ENCODE data around the gene GNAO1.
A peak's percentile ranks its signal among the peaks of the same experiment; 100 is the strongest.

GNAO1 gene

GRCh38 chr16:56275801-56276200 lies 84.5 kb downstream of the GNAO1 start:
- no peak overlapping the region for H3K4me3 Mint-ChIP-seq
- peaks cover 5% of the 10 kb centered on the region for H3K27me3 Mint-ChIP-seq
- H3K4me1 Mint-ChIP-seq = peaks cover 17% of the 10 kb centered on the region
- H3K27ac Mint-ChIP-seq = no peak overlapping the region
- no peaks in the 10 kb centered on the region for H3K36me3 Mint-ChIP-seq
- H3K9me3 Mint-ChIP-seq = no peaks in the 10 kb centered on the region

GRCh38 chr16:56277075-56277474 lies 85.8 kb downstream of the GNAO1 start:
- H3K9me3 Mint-ChIP-seq = no peaks in the 10 kb centered on the region
- peaks cover 5% of the 10 kb centered on the region for H3K27me3 Mint-ChIP-seq
- no peaks in the 10 kb centered on the region for H3K36me3 Mint-ChIP-seq
- peaks cover 17% of the 10 kb centered on the region for H3K4me1 Mint-ChIP-seq
- no peak overlapping the region for H3K4me3 Mint-ChIP-seq
- H3K27ac Mint-ChIP-seq = peak overlapping the region; percentile 7

GRCh38 chr16:56278196-56278855 lies 87.0 kb downstream of the GNAO1 start:
- Mint-ChIP-seq H3K4me1 (peaks cover 17% of the 10 kb centered on the region), H3K27me3 (peaks cover 5% of the 10 kb centered on the region), H3K9me3 (no peaks in the 10 kb centered on the region), H3K4me3 (no peak overlapping the region), H3K36me3 (no peaks in the 10 kb centered on the region), H3K27ac (no peak overlapping the region)

GRCh38 chr16:56279132-56279531 lies 87.8 kb downstream of the GNAO1 start:
- no peak overlapping the region for H3K4me3 Mint-ChIP-seq
- H3K36me3 Mint-ChIP-seq = no peaks in the 10 kb centered on the region
- H3K9me3 Mint-ChIP-seq = no peaks in the 10 kb centered on the region
- H3K27ac Mint-ChIP-seq = no peak overlapping the region
- H3K4me1 Mint-ChIP-seq = peaks cover 17% of the 10 kb centered on the region
- peaks cover 5% of the 10 kb centered on the region for H3K27me3 Mint-ChIP-seq

- H3K9me3 Mint-ChIP-seq = no peaks in the 10 kb centered on the region
- peaks cover 4% of the 10 kb centered on the region for H3K27me3 Mint-ChIP-seq
- H3K4me3 Mint-ChIP-seq = no peak overlapping the region
- H3K36me3 Mint-ChIP-seq = no peaks in the 10 kb centered on the region
- H3K4me1 Mint-ChIP-seq = peaks cover 17% of the 10 kb centered on the region
- peak overlapping the region; percentile 14 for H3K27ac Mint-ChIP-seq
Measured at GRCh38 chr16:56279914-56280313, 88.6 kb downstream of the GNAO1 start.

- Mint-ChIP-seq H3K4me1 (peaks cover 17% of the 10 kb centered on the region), H3K36me3 (no peaks in the 10 kb centered on the region), H3K27me3 (no peaks in the 10 kb centered on the region), H3K4me3 (no peak overlapping the region), H3K9me3 (no peaks in the 10 kb centered on the region), H3K27ac (no peak overlapping the region)
Measured at GRCh38 chr16:56281249-56281805, 90.0 kb downstream of the GNAO1 start.

GRCh38 chr16:56282451-56282850 lies 91.2 kb downstream of the GNAO1 start:
- Mint-ChIP-seq H3K27ac (no peak overlapping the region), H3K4me1 (peaks cover 17% of the 10 kb centered on the region), H3K9me3 (no peaks in the 10 kb centered on the region), H3K36me3 (no peaks in the 10 kb centered on the region), H3K27me3 (no peaks in the 10 kb centered on the region), H3K4me3 (no peak overlapping the region)

GRCh38 chr16:56284521-56284920 lies 93.2 kb downstream of the GNAO1 start:
- H3K27ac Mint-ChIP-seq = no peak overlapping the region
- peaks cover 5% of the 10 kb centered on the region for H3K4me1 Mint-ChIP-seq
- no peaks in the 10 kb centered on the region for H3K27me3 Mint-ChIP-seq
- no peaks in the 10 kb centered on the region for H3K9me3 Mint-ChIP-seq
- H3K36me3 Mint-ChIP-seq = no peaks in the 10 kb centered on the region
- no peak overlapping the region for H3K4me3 Mint-ChIP-seq

- H3K36me3 Mint-ChIP-seq = no peaks in the 10 kb centered on the region
Measured at GRCh38 chr16:56286809-56287208, 95.5 kb downstream of the GNAO1 start.

GRCh38 chr16:56288019-56288418 lies 96.7 kb downstream of the GNAO1 start:
- no peaks in the 10 kb centered on the region for H3K4me1 Mint-ChIP-seq
- no peaks in the 10 kb centered on the region for H3K27me3 Mint-ChIP-seq
- H3K36me3 Mint-ChIP-seq = no peaks in the 10 kb centered on the region
- H3K9me3 Mint-ChIP-seq = no peaks in the 10 kb centered on the region
- no peak overlapping the region for H3K27ac Mint-ChIP-seq
- no peak overlapping the region for H3K4me3 Mint-ChIP-seq

More at GRCh38 chr16:56286809-56287208, 95.5 kb downstream of the GNAO1 start:
- Mint-ChIP-seq H3K27ac (no peak overlapping the region), H3K27me3 (no peaks in the 10 kb centered on the region), H3K4me1 (no peaks in the 10 kb centered on the region), H3K9me3 (no peaks in the 10 kb centered on the region), H3K4me3 (no peak overlapping the region)

GRCh38 chr16:56289416-56289815 lies 98.1 kb downstream of the GNAO1 start:
- H3K36me3 Mint-ChIP-seq = no peaks in the 10 kb centered on the region

GRCh38 chr16:56289862-56290261 lies 98.6 kb downstream of the GNAO1 start:
- Mint-ChIP-seq H3K4me3 (no peak overlapping the region), H3K36me3 (no peaks in the 10 kb centered on the region), H3K9me3 (no peaks in the 10 kb centered on the region), H3K27me3 (no peaks in the 10 kb centered on the region), H3K27ac (no peak overlapping the region), H3K4me1 (no peaks in the 10 kb centered on the region)

More at GRCh38 chr16:56289416-56289815, 98.1 kb downstream of the GNAO1 start:
- Mint-ChIP-seq H3K9me3 (no peaks in the 10 kb centered on the region), H3K27ac (no peak overlapping the region), H3K4me3 (no peak overlapping the region), H3K4me1 (no peaks in the 10 kb centered on the region), H3K27me3 (no peaks in the 10 kb centered on the region)

- no peak overlapping the region for H3K27ac Mint-ChIP-seq
- H3K4me1 Mint-ChIP-seq = no peaks in the 10 kb centered on the region
- H3K9me3 Mint-ChIP-seq = no peaks in the 10 kb centered on the region
- no peak overlapping the region for H3K4me3 Mint-ChIP-seq
- H3K27me3 Mint-ChIP-seq = no peaks in the 10 kb centered on the region
- no peaks in the 10 kb centered on the region for H3K36me3 Mint-ChIP-seq
Measured at GRCh38 chr16:56294014-56294413, 102.7 kb downstream of the GNAO1 start.

GRCh38 chr16:56294579-56294978 lies 103.3 kb downstream of the GNAO1 start:
- Mint-ChIP-seq H3K4me1 (peaks cover 3% of the 10 kb centered on the region), H3K4me3 (no peak overlapping the region)

GRCh38 chr16:56295059-56295665 lies 103.9 kb downstream of the GNAO1 start:
- no peaks in the 10 kb centered on the region for H3K9me3 Mint-ChIP-seq
- no peak overlapping the region for H3K27ac Mint-ChIP-seq
- no peaks in the 10 kb centered on the region for H3K27me3 Mint-ChIP-seq
- H3K4me1 Mint-ChIP-seq = peaks cover 4% of the 10 kb centered on the region
- H3K36me3 Mint-ChIP-seq = no peaks in the 10 kb centered on the region
- no peak overlapping the region for H3K4me3 Mint-ChIP-seq

More at GRCh38 chr16:56294579-56294978, 103.3 kb downstream of the GNAO1 start:
- no peak overlapping the region for H3K27ac Mint-ChIP-seq
- no peaks in the 10 kb centered on the region for H3K27me3 Mint-ChIP-seq
- no peaks in the 10 kb centered on the region for H3K36me3 Mint-ChIP-seq
- H3K9me3 Mint-ChIP-seq = no peaks in the 10 kb centered on the region

- Mint-ChIP-seq H3K36me3 (no peaks in the 10 kb centered on the region), H3K27ac (no peak overlapping the region), H3K27me3 (no peaks in the 10 kb centered on the region), H3K4me1 (peaks cover 4% of the 10 kb centered on the region), H3K4me3 (no peak overlapping the region), H3K9me3 (no peaks in the 10 kb centered on the region)
Measured at GRCh38 chr16:56295739-56296527, 104.6 kb downstream of the GNAO1 start.
